ENCODE results near the gene FAM219B.
A peak's percentile ranks its signal among the peaks of the same experiment; 100 is the strongest.

The FAM219B gene, protein sequence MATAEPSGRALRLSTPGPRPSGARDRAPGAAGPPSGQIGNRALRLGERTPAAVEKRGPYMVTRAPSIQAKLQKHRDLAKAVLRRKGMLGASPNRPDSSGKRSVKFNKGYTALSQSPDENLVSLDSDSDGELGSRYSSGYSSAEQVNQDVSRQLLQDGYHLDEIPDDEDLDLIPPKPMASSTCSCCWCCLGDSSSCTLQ

DNA sequence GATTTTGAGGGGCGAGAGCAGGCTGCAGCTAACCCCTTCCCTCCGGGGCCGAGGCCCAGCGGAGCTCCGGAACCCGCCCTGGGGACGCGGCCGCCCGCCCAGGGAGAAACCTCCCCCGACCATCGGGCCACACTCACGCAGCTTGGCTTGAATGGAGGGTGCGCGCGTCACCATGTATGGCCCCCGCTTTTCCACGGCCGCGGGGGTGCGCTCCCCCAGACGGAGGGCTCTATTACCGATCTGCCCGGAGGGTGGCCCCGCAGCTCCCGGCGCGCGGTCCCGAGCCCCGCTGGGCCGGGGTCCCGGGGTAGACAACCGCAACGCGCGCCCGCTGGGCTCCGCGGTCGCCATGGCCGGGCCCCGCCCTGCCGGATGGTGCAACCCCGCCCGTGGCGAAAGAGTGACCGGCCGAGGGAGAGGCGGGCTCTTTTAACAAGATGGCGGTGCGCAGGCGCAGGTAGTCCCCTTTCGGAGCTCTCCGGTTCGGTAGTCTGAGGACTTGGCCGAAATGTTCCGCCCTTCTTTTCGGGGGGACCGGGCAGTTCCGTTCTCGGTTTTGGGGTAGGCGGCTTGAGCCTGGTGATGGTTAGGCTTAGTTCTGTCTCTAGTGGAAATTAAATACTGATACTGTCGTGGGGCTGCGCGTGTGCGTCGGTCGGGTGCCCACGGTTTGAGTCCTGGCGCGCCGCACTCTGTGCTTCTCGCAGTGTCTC, at the start of gene FAM219B:
Gene FAM219B, minus strand, starts transcription at position 402 of the 713 bp plus-strand sequence. Its CDS starts 51 bp downstream, at position 351.
- DNase-seq (ENCODE audit: low read depth, low spot score): no peak
- peak within 1 kb of the TSS; percentile 82 for H3K27ac ChIP-seq
- TF ChIP-seq EZH2 (IDR thresholded peaks at IDR 0.05): no peak
- TF ChIP-seq FOXP2 (optimal IDR thresholded peaks at IDR 0.05; ENCODE audit: control extremely low read depth, extremely low read length, insufficient read depth): no peak
- TF ChIP-seq POLR2AphosphoS5 (IDR thresholded peaks at IDR 0.05; ENCODE audit: borderline replicate concordance, low read depth, low read length): peak; percentile 71
- peaks cover 35% of the 10 kb centered on the region for H3K36me3 ChIP-seq (ENCODE audit: insufficient read depth, low read length)
- H3K4me3 ChIP-seq: peak within 1 kb of the TSS; percentile 87
- H3K9ac ChIP-seq (ENCODE audit: insufficient read length): peak within 1 kb of the TSS; percentile 84
- H3K9me3 ChIP-seq (ENCODE audit: low read depth, low read length): no peaks in the 10 kb centered on the region

DNA sequence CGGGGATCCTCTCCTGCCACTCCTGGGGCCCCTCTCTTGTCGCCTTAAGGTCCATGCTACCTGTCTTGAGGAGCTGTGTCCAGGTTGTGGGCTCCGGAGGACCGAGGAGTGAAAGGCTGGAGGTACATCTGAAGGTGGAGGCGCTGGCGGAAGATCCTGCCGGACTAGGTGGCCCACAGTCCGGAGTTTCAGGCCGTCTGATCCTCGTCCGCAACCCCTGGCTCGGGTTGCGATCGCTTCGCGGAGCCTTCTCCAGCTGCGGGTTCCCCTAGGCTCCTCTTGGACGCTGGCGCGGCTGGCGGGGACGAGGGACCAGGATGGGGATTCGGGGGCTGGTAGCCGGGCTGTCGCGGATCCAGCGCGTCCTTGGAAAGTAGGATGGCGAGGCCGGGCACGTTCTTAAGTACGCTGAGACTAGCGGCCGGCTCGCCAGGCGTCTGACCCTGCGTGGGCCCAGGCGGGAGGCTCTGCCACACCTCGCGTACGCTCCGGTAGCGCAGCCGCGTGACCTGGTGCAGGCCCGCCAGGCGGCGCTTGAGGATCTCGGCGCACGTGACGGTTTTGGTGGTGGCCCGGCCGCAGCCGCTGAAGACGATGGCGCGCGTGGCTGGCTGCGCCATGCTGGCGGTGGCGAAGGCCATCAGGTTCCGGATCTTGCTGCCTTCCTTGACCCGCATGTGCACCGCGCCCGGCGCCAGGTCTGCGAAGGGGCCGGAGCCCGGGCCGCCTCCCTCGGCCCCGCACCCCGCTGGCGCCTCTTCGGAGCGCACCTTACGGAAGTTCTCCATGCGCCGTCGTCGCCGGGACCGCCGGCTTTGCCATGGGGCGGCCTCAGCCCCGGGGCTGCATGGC, 49.4 kb upstream of the FAM219B start:
- no peak for DNase-seq (ENCODE audit: low read depth, low spot score)
- Histone ChIP-seq H3K9me3 (ENCODE audit: low read depth, low read length) (no peaks in the 10 kb centered on the region), H3K27ac (peak overlapping the region; percentile 90), H3K36me3 (ENCODE audit: insufficient read depth, low read length) (no peaks in the 10 kb centered on the region), H3K9ac (ENCODE audit: insufficient read length) (peak overlapping the region; percentile 85), H3K4me3 (peak overlapping the region; percentile 85)
- 0 out of 2 replicates have a peak, but pooled peaks have one; percentile 10 for TF ChIP-seq POLR2AphosphoS5 (IDR thresholded peaks at IDR 0.05; ENCODE audit: borderline replicate concordance, low read depth, low read length)
- TF ChIP-seq EZH2 (IDR thresholded peaks at IDR 0.05): no peak

DNA sequence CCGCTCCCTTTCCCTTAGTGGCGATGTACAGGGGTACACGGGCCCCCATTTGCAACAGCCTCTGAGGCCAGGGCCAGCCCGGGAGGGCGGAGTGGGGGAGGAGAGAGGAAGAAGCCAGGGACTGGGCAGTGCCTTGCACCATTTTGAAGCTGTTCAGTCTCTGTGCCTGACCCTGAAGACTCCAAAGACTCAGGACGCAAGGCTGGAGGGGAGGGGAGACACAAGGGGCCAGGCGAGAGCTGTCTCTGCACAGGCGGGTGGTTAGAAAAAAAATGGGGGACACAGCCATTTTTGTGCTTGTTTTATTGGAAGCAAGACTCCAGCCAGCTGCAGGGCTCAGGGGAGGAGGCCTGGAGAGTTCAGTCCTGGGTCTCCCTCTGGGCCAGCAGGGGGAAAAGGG, 48.4 kb upstream of the FAM219B start:
- Histone ChIP-seq H3K4me3 (peak overlapping the region; percentile 85), H3K9ac (ENCODE audit: insufficient read length) (peak overlapping the region; percentile 85)
- no peak for DNase-seq (ENCODE audit: low read depth, low spot score)

GRCh38 chr15:74954515-74954914, 47.9 kb upstream of the FAM219B start:
- no peak for DNase-seq (ENCODE audit: low read depth, low spot score)
- peak overlapping the region; percentile 85 for H3K9ac ChIP-seq (ENCODE audit: insufficient read length)
- H3K36me3 ChIP-seq (ENCODE audit: insufficient read depth, low read length): no peaks in the 10 kb centered on the region
- no peak overlapping the region for H3K27ac ChIP-seq
- TF ChIP-seq FOXP2 (optimal IDR thresholded peaks at IDR 0.05; ENCODE audit: control extremely low read depth, extremely low read length, insufficient read depth) (no peak), POLR2AphosphoS5 (IDR thresholded peaks at IDR 0.05; ENCODE audit: borderline replicate concordance, low read depth, low read length) (0 out of 2 replicates have a peak, but pooled peaks have one; percentile 4)
- no peaks in the 10 kb centered on the region for H3K9me3 ChIP-seq (ENCODE audit: low read depth, low read length)
- H3K4me3 ChIP-seq: peak overlapping the region; percentile 85

More for the DNA sequence above, 48.4 kb upstream of the FAM219B start:
- Histone ChIP-seq H3K36me3 (ENCODE audit: insufficient read depth, low read length) (no peaks in the 10 kb centered on the region), H3K9me3 (ENCODE audit: low read depth, low read length) (no peaks in the 10 kb centered on the region), H3K27ac (no peak overlapping the region)
- TF ChIP-seq FOXP2 (optimal IDR thresholded peaks at IDR 0.05; ENCODE audit: control extremely low read depth, extremely low read length, insufficient read depth) (no peak), EZH2 (IDR thresholded peaks at IDR 0.05) (no peak), POLR2AphosphoS5 (IDR thresholded peaks at IDR 0.05; ENCODE audit: borderline replicate concordance, low read depth, low read length) (no peak)

- DNase-seq (ENCODE audit: low read depth, low spot score): no peak
Observed at GRCh38 chr15:74951006-74951405, 44.4 kb upstream of the FAM219B start.

GRCh38 chr15:74950078-74950908, 43.6 kb upstream of the FAM219B start:
- H3K4me3 ChIP-seq: no peak overlapping the region
- H3K9ac ChIP-seq (ENCODE audit: insufficient read length): no peak overlapping the region
- TF ChIP-seq FOXP2 (optimal IDR thresholded peaks at IDR 0.05; ENCODE audit: control extremely low read depth, extremely low read length, insufficient read depth): no peak
- no peak for TF ChIP-seq EZH2 (IDR thresholded peaks at IDR 0.05)
- no peak for TF ChIP-seq POLR2AphosphoS5 (IDR thresholded peaks at IDR 0.05; ENCODE audit: borderline replicate concordance, low read depth, low read length)
- no peaks in the 10 kb centered on the region for H3K36me3 ChIP-seq (ENCODE audit: insufficient read depth, low read length)
- DNase-seq (ENCODE audit: low read depth, low spot score): no peak
- H3K27ac ChIP-seq: no peak overlapping the region
- H3K9me3 ChIP-seq (ENCODE audit: low read depth, low read length): no peaks in the 10 kb centered on the region

More at GRCh38 chr15:74951006-74951405, 44.4 kb upstream of the FAM219B start:
- Histone ChIP-seq H3K9ac (ENCODE audit: insufficient read length) (no peak overlapping the region), H3K27ac (no peak overlapping the region), H3K4me3 (no peak overlapping the region), H3K36me3 (ENCODE audit: insufficient read depth, low read length) (no peaks in the 10 kb centered on the region), H3K9me3 (ENCODE audit: low read depth, low read length) (no peaks in the 10 kb centered on the region)
- TF ChIP-seq EZH2 (IDR thresholded peaks at IDR 0.05) (no peak), POLR2AphosphoS5 (IDR thresholded peaks at IDR 0.05; ENCODE audit: borderline replicate concordance, low read depth, low read length) (no peak), FOXP2 (optimal IDR thresholded peaks at IDR 0.05; ENCODE audit: control extremely low read depth, extremely low read length, insufficient read depth) (no peak)

DNA sequence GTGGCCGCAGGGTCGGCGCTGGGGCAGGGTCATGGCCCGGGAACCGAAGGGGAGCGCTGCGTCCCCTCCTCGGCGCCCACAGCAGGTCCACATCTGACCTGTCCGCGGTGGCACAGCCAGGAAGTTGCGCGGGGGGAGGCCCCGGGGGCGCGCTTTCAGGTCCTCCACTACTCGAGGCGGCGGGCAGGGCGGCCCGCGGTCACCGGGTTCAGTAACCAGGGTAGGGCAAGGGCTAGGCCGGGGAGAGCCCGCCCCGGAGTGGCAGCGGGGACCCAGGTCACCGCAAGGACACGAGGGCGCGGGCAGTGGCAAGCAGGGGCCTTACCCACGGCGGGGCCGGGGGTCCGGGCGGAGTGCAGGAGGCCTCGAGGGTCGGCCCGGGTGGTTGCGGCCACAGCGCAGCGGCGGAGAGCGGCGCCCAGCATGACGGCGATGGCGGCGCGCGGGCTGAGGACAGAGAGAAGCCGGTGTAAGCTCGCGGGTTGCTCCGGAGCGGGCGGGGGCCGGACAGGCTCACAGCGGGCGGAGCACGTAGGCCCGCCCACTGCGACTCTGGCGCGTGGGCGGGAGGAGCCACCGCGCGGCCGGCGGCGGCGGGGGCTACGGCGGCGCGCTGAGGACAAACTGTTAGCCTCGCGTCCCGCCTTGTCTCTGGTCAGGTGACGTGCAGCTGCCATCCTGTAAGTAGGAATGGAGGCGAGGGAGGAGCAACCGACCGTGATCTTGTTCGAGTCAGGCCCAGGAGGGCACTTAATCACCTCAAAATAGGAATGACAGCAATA, 31.1 kb upstream of the FAM219B start, which contains the start of gene COX5A:
Gene COX5A, minus strand, starts transcription at position 484 of the 782 bp plus-strand sequence. Its CDS starts 59 bp downstream, at position 425.
- TF ChIP-seq POLR2AphosphoS5 (IDR thresholded peaks at IDR 0.05; ENCODE audit: borderline replicate concordance, low read depth, low read length): peak; percentile 83
- peak; percentile 13 for TF ChIP-seq FOXP2 (optimal IDR thresholded peaks at IDR 0.05; ENCODE audit: control extremely low read depth, extremely low read length, insufficient read depth)
- TF ChIP-seq EZH2 (IDR thresholded peaks at IDR 0.05): no peak
- no peaks in the 10 kb centered on the region for H3K9me3 ChIP-seq (ENCODE audit: low read depth, low read length)
- DNase-seq (ENCODE audit: low read depth, low spot score): peak; percentile 72
- peak within 1 kb of the TSS; percentile 99 for H3K4me3 ChIP-seq
- H3K27ac ChIP-seq: peak within 1 kb of the TSS; percentile 67
- H3K9ac ChIP-seq (ENCODE audit: insufficient read length): peak within 1 kb of the TSS; percentile 96
- no peaks in the 10 kb centered on the region; the same call in 1 of the 2 replicates for H3K36me3 ChIP-seq (ENCODE audit: insufficient read depth, low read length)

All from SK-N-MC (cell line).